ENCODE measurements around the gene ADK. TPM values are rescaled to one million over a fixed set of nuclear protein-coding genes. Genes with fewer than 3 reads are reported as not detected.

Gene ADK
- total RNA-seq, 2 donors from 2014 or later, result 14.4 to 24.3 TPM

DNA sequence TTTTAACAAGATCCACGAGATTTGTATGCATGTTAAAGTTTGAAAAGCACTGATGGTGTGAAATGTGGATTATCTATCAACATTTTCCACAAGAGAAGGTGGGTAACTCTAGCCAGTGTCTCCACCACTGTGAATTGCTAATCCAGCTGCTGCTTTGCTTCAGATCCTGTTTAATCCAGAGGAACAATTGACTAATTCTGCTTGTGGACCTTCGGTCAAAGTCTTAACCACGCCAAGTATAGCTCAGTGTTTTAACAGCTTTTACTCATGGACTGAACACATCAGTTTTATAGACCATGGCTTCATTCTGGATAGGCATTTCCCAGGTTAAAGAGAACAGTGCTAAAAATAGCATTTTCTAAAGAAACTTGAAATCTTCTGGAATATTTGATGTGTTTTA, 23.5 kb downstream of the ADK start:
- Histone ChIP-seq H3K4me1 (ENCODE audit: control insufficient read depth in 1 of 2, low read depth in 2 of 2) (peaks cover 0 to 13% of the 10 kb centered on the region in 2 donors), H3K27me3 (replicated peaks; ENCODE audit: insufficient read depth) (no peaks in the 10 kb centered on the region), H3K36me3 (no peaks in the 10 kb centered on the region), H3K27ac (no peak overlapping the region), H3K4me3 (no peak overlapping the region), H3K9me3 (no peaks in the 10 kb centered on the region)
- ATAC-seq (ENCODE audit: insufficient number of reproducible peaks, low FRiP score, low read depth), result no peak
- DNase-seq (ENCODE audit: low spot score), result no peak
- TF ChIP-seq, protein P1, sequence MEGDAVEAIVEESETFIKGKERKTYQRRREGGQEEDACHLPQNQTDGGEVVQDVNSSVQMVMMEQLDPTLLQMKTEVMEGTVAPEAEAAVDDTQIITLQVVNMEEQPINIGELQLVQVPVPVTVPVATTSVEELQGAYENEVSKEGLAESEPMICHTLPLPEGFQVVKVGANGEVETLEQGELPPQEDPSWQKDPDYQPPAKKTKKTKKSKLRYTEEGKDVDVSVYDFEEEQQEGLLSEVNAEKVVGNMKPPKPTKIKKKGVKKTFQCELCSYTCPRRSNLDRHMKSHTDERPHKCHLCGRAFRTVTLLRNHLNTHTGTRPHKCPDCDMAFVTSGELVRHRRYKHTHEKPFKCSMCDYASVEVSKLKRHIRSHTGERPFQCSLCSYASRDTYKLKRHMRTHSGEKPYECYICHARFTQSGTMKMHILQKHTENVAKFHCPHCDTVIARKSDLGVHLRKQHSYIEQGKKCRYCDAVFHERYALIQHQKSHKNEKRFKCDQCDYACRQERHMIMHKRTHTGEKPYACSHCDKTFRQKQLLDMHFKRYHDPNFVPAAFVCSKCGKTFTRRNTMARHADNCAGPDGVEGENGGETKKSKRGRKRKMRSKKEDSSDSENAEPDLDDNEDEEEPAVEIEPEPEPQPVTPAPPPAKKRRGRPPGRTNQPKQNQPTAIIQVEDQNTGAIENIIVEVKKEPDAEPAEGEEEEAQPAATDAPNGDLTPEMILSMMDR (IDR thresholded peaks at IDR 0.05), result no peak

DNA sequence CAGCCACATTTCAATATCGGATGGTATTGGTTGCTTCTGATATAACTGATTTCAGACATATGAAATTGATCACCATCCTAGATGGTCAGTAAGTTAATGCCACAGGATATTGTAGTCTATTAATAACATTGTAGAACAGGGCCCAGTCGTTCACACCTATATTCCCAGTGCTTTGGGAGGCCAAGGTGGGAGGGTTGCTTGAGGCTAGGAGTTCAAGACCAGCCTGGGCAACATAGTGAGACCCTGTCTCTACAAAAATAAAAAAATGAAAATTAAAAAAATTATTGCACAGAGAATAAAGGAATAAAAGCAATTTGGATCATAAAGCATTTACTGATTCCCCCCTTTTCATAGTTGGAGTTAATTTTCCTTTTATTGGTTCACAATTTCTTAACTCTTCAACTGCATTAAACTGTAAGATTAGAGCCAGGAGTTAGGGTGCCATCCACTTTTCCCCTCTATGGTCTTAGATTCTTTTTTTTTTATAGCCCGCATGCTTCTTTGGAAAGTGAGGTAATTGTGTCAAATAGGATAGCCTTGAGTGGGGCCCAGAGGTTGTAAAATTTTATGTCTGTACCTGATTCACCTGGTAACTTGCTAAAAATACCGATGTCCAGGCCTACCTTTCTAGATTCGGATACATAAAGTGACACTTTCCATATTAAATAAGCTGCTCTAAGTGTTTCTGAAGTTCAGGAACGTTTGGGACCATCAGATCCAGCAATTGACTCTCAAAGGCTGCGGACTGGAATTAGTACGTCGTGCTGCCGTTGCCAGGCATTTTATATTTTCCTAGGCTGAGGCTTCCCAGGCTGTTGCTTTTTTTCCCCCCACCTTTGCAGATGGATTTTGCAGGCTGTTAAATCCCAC, 24.7 kb downstream of the ADK start:
- DNase-seq (ENCODE audit: low spot score) (no peak), ATAC-seq (ENCODE audit: insufficient number of reproducible peaks, low FRiP score, low read depth) (no peak)
- Histone ChIP-seq H3K9me3 (no peaks in the 10 kb centered on the region), H3K36me3 (no peaks in the 10 kb centered on the region), H3K4me1 (ENCODE audit: control insufficient read depth in 1 of 2, low read depth in 2 of 2) (peaks cover 0 to 13% of the 10 kb centered on the region in 2 donors), H3K4me3 (peak overlapping the region; percentile 83), H3K27me3 (replicated peaks; ENCODE audit: insufficient read depth) (no peaks in the 10 kb centered on the region), H3K27ac (peak overlapping the region; percentile 70 to 73)
- TF ChIP-seq, protein P1 (IDR thresholded peaks at IDR 0.05), result no peak

DNA sequence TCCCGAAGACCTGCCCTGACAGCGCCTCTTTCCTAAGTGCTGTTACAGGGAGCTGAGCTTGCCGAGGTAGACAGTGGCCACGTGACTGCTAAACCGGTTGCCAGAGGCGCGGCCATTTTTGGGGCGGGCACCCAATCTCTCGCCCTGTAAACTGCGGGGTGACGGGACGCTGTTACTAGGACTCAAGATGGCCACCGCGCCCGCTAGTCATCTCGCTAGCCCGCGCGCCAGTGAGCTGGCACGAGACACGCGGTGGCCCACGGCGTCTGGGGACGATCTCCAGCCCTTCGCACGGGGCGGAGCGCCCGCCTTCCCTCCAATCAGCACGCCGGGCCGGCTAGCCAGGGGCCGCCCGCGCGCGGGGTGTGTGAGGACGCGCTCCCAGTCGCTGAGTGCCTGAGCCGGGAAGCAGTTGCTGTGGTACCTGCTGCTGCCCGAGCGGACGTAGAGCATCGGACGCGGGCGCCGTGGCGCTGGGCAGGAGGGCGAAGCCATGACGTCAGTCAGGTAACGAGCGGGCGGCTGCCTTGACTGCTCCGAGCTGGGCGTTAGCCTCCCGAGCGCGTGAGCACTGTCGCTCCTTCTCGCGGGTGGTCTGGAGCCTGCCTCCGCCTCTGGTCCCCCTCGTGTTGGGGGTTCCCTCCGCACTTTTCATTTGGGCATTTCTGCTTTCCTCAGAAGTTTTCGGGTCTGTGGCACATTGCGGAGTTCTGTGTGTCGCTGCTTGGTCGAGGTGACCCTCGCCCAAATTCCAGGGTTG, 25.5 kb downstream of the ADK start:
- no peaks in the 10 kb centered on the region for H3K27me3 ChIP-seq (replicated peaks; ENCODE audit: insufficient read depth)
- no peaks in the 10 kb centered on the region for H3K9me3 ChIP-seq
- peak overlapping the region; percentile 70 to 73 for H3K27ac ChIP-seq
- TF ChIP-seq, protein P1 (IDR thresholded peaks at IDR 0.05), result no peak
- H3K36me3 ChIP-seq, result no peaks in the 10 kb centered on the region
- peak; percentile 72 for ATAC-seq (ENCODE audit: insufficient number of reproducible peaks, low FRiP score, low read depth)
- peak; percentile 90 for DNase-seq (ENCODE audit: low spot score)
- H3K4me3 ChIP-seq, result peak overlapping the region; percentile 83
- peaks cover 0 to 13% of the 10 kb centered on the region in 2 donors for H3K4me1 ChIP-seq (ENCODE audit: control insufficient read depth in 1 of 2, low read depth in 2 of 2)

DNA sequence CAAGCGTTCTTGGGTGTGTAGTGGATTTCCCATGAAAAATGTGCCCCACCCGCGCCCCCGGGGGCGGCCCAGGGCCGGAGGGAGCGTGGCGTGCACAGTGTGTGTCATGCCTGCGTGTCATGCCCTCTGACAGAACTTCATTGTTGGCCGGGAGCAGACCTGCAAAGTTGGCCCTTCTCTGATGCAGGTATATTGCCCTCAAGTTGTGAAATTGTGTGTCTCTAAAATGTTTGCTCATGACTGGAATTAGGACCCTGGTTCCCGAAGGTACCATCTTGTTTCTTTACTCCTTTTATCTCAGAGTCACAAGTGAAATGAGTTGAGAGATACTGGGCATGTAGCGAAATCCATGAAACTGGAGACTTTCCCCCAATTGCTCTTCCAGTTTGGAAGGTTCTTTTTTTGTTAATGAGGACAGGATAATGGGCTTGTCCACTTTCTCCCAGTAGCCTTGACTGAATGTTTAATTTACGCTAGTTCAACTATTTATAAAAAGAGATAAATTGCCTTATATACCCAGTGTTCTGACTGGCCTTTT, 26.2 kb downstream of the ADK start:
- Histone ChIP-seq H3K9me3 (no peaks in the 10 kb centered on the region), H3K4me1 (ENCODE audit: control insufficient read depth in 1 of 2, low read depth in 2 of 2) (peaks cover 0 to 13% of the 10 kb centered on the region in 2 donors), H3K27ac (peak overlapping the region; percentile 70 to 73), H3K27me3 (replicated peaks; ENCODE audit: insufficient read depth) (no peaks in the 10 kb centered on the region), H3K36me3 (no peaks in the 10 kb centered on the region), H3K4me3 (peak overlapping the region; percentile 83)
- ATAC-seq (ENCODE audit: insufficient number of reproducible peaks, low FRiP score, low read depth) (peak; percentile 18), DNase-seq (ENCODE audit: low spot score) (no peak)
- TF ChIP-seq, protein P1 (IDR thresholded peaks at IDR 0.05), result no peak

Measured in thoracic aorta (tissue), 2 donors.